Measurements from ENCODE around the gene NRG3.

NRG3 gene

GRCh38 chr10:82564353-82565196 is 689.6 kb downstream of the NRG3 start:
- no peak for TF ChIP-seq CTCF (IDR thresholded peaks at IDR 0.05; ENCODE audit: insufficient read depth, low read length, poor library complexity, severe bottlenecking)
- no peaks in the 10 kb centered on the region for H3K27me3 ChIP-seq (replicated peaks; ENCODE audit: control insufficient read depth, insufficient read depth, low read length)
- no peak overlapping the region for H3K4me3 ChIP-seq (replicated peaks; ENCODE audit: low read depth, low read length)
- no peaks in the 10 kb centered on the region for H3K36me3 ChIP-seq (ENCODE audit: control insufficient read depth, insufficient read depth, low read length)
- DNase-seq (ENCODE audit: extremely low read depth, insufficient read length), result no peak

DNA sequence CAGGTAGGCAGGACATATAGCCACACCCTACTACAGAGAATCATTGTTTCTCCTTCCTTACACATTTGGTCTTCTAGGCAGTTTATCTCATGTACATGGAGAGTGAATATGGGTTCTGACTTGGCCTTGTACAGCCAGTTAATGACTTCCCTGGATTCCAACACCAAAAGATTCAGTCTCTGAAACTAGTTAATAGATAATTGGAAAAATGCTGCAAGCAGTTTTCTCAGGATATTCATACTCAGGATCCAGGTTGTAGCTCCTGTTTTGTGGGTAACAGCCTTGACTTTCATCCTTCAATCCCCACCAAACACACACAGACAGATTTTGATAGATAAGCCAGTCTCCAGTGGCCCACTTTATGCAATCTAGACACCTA is 690.2 kb downstream of the NRG3 start:
- H3K4me3 ChIP-seq (replicated peaks; ENCODE audit: low read depth, low read length), result no peak overlapping the region
- DNase-seq (ENCODE audit: extremely low read depth, insufficient read length), result no peak
- H3K27me3 ChIP-seq (replicated peaks; ENCODE audit: control insufficient read depth, insufficient read depth, low read length), result no peaks in the 10 kb centered on the region
- TF ChIP-seq CTCF (IDR thresholded peaks at IDR 0.05; ENCODE audit: insufficient read depth, low read length, poor library complexity, severe bottlenecking), result no peak
- no peaks in the 10 kb centered on the region for H3K36me3 ChIP-seq (ENCODE audit: control insufficient read depth, insufficient read depth, low read length)

GRCh38 chr10:82572744-82573143 is 697.8 kb downstream of the NRG3 start:
- no peaks in the 10 kb centered on the region for H3K27me3 ChIP-seq (replicated peaks; ENCODE audit: control insufficient read depth, insufficient read depth, low read length)
- no peak for DNase-seq (ENCODE audit: extremely low read depth, insufficient read length)
- TF ChIP-seq CTCF (IDR thresholded peaks at IDR 0.05; ENCODE audit: insufficient read depth, low read length, poor library complexity, severe bottlenecking), result no peak
- no peaks in the 10 kb centered on the region for H3K36me3 ChIP-seq (ENCODE audit: control insufficient read depth, insufficient read depth, low read length)
- no peak overlapping the region for H3K4me3 ChIP-seq (replicated peaks; ENCODE audit: low read depth, low read length)

DNA sequence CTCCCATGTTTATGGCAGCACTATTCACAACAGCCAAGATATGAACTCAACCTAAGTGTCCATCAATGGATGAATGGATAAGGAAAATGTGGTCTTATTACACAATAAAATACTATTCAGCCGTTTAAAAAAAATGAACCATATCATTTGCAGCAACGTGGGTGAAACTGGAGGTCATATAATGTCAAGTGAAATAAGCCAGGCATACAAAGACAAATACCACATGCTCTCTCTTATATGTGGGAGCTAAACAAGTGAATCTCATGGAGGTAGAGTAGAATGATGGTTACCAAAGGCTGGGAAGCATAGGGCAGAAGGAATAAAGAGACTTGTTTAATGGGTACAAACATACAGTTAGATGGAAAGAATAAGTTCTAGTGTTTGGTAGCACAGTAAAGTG is 699.1 kb downstream of the NRG3 start:
- TF ChIP-seq CTCF (IDR thresholded peaks at IDR 0.05; ENCODE audit: insufficient read depth, low read length, poor library complexity, severe bottlenecking), result no peak
- Histone ChIP-seq H3K36me3 (ENCODE audit: control insufficient read depth, insufficient read depth, low read length) (no peaks in the 10 kb centered on the region), H3K27me3 (replicated peaks; ENCODE audit: control insufficient read depth, insufficient read depth, low read length) (no peaks in the 10 kb centered on the region), H3K4me3 (replicated peaks; ENCODE audit: low read depth, low read length) (no peak overlapping the region)
- no peak for DNase-seq (ENCODE audit: extremely low read depth, insufficient read length)

GRCh38 chr10:82575318-82575717 is 700.3 kb downstream of the NRG3 start:
- no peak overlapping the region for H3K4me3 ChIP-seq (replicated peaks; ENCODE audit: low read depth, low read length)
- H3K36me3 ChIP-seq (ENCODE audit: control insufficient read depth, insufficient read depth, low read length), result no peaks in the 10 kb centered on the region
- H3K27me3 ChIP-seq (replicated peaks; ENCODE audit: control insufficient read depth, insufficient read depth, low read length), result no peaks in the 10 kb centered on the region
- no peak for TF ChIP-seq CTCF (IDR thresholded peaks at IDR 0.05; ENCODE audit: insufficient read depth, low read length, poor library complexity, severe bottlenecking)
- DNase-seq (ENCODE audit: extremely low read depth, insufficient read length), result no peak
